ENCODE results near the gene CCDC186. TPM values are rescaled to one million over a fixed set of nuclear protein-coding genes. Genes with fewer than 3 reads are reported as not detected.

Gene CCDC186
- total and polyA plus RNA-seq, 2 of the 4 experiments (the other 2 are of a cell fraction): 3.0 to 6.1 TPM

DNA sequence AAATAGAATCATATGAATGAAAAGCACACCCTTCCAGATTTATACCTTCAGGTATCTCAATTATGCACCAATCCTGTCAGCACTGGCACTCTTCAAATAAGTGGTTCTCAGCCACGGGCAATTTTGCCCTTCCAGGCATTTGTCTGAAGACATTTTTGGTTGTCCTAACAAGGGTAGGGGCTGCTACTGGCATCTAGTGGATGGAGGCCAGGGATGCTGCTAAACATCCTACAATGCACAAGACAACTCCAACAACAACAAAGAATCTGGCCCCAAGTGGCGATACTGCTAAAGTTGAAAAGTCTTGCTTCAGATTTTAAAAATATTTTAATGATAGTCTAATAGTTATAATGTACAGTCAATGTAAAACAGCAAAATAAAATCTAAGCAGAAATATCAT is 16.1 kb downstream of the CCDC186 start:
- intact Hi-C loops (cut with micrococcal nuclease): no loop called here
- BruUV-seq (replicated peaks): no TSS peak
- no peak for ATAC-seq (ENCODE audit: low read depth)
- no CpG with 5 or more reads among the region's 2 CpGs for WGBS, 2 experiments (ENCODE audit: extremely low coverage in 2 of 2, insufficient read length in 1 of 2)
- no peak overlapping the region for H2AK5ac ChIP-seq (ENCODE audit: low read depth, low read length)
- no peak overlapping the region for H2BK15ac ChIP-seq (ENCODE audit: low read depth, low read length)
- no peak overlapping the region for H2BK120ac ChIP-seq (ENCODE audit: low read depth, low read length)
- H3K9ac ChIP-seq (ENCODE audit: low read depth, low read length): no peak overlapping the region
- no peaks in the 10 kb centered on the region for H4K20me1 ChIP-seq (ENCODE audit: insufficient read depth, low read length)
- H3K4me3 ChIP-seq (ENCODE audit: insufficient read depth, low read depth, low read length): no peak overlapping the region
- H3K36me3 ChIP-seq (ENCODE audit: control insufficient read depth, insufficient read depth, low read length): no peaks in the 10 kb centered on the region
- no peak overlapping the region for H2AFZ ChIP-seq (replicated peaks; ENCODE audit: low read length, poor library complexity)
- CTCF ChIA-PET: no interaction called here
- H2BK5ac ChIP-seq (ENCODE audit: low read depth, low read length, poor library complexity, severe bottlenecking): no peak overlapping the region
- H2AK9ac ChIP-seq (replicated peaks; ENCODE audit: low read depth, low read length, poor library complexity): no peak overlapping the region
- H3K27me3 ChIP-seq (ENCODE audit: control insufficient read depth, insufficient read depth, low read length): no peaks in the 10 kb centered on the region
- no peak for DNase-seq
- H3K56ac ChIP-seq (ENCODE audit: extremely low read depth, insufficient read depth, low read length): no peak overlapping the region
- no peak overlapping the region for H4K8ac ChIP-seq (ENCODE audit: low read depth in 2 of 2, low read length in 2 of 2)
- no peak overlapping the region for H4K91ac ChIP-seq (ENCODE audit: insufficient read depth, low read depth, low read length)
- H3K4me1 ChIP-seq (ENCODE audit: control insufficient read depth, insufficient read depth, low read length): no peaks in the 10 kb centered on the region
- no peaks in the 10 kb centered on the region for H3K9me3 ChIP-seq (ENCODE audit: control insufficient read depth, insufficient read depth, low read length)
- no peak overlapping the region for H4K5ac ChIP-seq (ENCODE audit: low read depth, low read length)
- no peak overlapping the region for H3K4me2 ChIP-seq (ENCODE audit: low read depth, low read length)
- in situ Hi-C loops (cut with MboI; ENCODE audit: low sequenced_read_pairs): no loop called here
- H3K14ac ChIP-seq (replicated peaks; ENCODE audit: low read depth, low read length): no peak overlapping the region
- no peaks in the 10 kb centered on the region for H3K9me1 ChIP-seq (ENCODE audit: insufficient read depth, low read length)
- TF ChIP-seq, protein P1, sequence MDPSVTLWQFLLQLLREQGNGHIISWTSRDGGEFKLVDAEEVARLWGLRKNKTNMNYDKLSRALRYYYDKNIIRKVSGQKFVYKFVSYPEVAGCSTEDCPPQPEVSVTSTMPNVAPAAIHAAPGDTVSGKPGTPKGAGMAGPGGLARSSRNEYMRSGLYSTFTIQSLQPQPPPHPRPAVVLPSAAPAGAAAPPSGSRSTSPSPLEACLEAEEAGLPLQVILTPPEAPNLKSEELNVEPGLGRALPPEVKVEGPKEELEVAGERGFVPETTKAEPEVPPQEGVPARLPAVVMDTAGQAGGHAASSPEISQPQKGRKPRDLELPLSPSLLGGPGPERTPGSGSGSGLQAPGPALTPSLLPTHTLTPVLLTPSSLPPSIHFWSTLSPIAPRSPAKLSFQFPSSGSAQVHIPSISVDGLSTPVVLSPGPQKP (IDR thresholded peaks at IDR 0.05; ENCODE audit: borderline replicate concordance, low read depth, low read length): no peak
- no peak for TF ChIP-seq CEBPB (IDR thresholded peaks at IDR 0.05; ENCODE audit: low read depth, low read length)
- no peak for TF ChIP-seq FOS (IDR thresholded peaks at IDR 0.05; ENCODE audit: low read depth, low read length)
- no peak for TF ChIP-seq RCOR1 (IDR thresholded peaks at IDR 0.05; ENCODE audit: insufficient replicate concordance, low read length)
- TF ChIP-seq RAD21 (IDR thresholded peaks at IDR 0.05; ENCODE audit: low read length): no peak
- no peak for TF ChIP-seq RFX5 (IDR thresholded peaks at IDR 0.05; ENCODE audit: low read depth, low read length)
- H3K79me1 ChIP-seq (ENCODE audit: low read depth in 1 of 2, low read length in 2 of 2): peaks cover 0 to 2% of the 10 kb centered on the region in 2 experiments; a peak in 2 of 4 replicates
- H3K18ac ChIP-seq (ENCODE audit: low read depth, low read length): no peak overlapping the region
- no peak overlapping the region for H3K4ac ChIP-seq (ENCODE audit: low read depth, low read length)
- no peak overlapping the region for H2BK20ac ChIP-seq (ENCODE audit: low read depth, low read length)
- POLR2A ChIA-PET (ENCODE audit: unreplicated experiment): no interaction called here
- H3K23ac ChIP-seq (ENCODE audit: low read depth, low read length): no peak overlapping the region
- no peak overlapping the region for H3K27ac ChIP-seq (ENCODE audit: insufficient read depth, low read length)
- dilution Hi-C loops (cut with HindIII; ENCODE audit: low sequenced_read_pairs, unreplicated experiment): no loop called here
